Heart left ventricle (tissue), 16 donors: ENCODE measurements around the gene TEX2. TPM values are rescaled to one million over a fixed set of nuclear protein-coding genes. Genes with fewer than 3 reads are reported as not detected.
A peak's percentile ranks its signal among the peaks of the same experiment; 100 is the strongest.

Experiments used
- ATAC-seq, 4 donors: fragments of 200-7000 bp; cut with Tn5 transposase; one replicate each; pipeline ENCODE4 v1.9.1; 2020 to 2022; ENCODE audit warnings: moderate library complexity in 4 of 4, mild to moderate bottlenecking in 3 of 4, moderate number of reproducible peaks in 1 of 4
- DNase-seq, 5 donors: peaks; one replicate each; pipeline ENCODE4 v3.0.0-alpha.2; 2020
- H3K27ac ChIP-seq, 12 donors: fragments of 200-600 bp; sonication (generic) in 4 of 12; one replicate each; pipeline versions ENCODE4 v1.5.0 to v1.8.0; 2016 to 2022; ENCODE audit warnings: mild to moderate bottlenecking in 2 of 12
- H3K27me3 ChIP-seq, 9 donors: fragments of 200-600 bp; sonication (generic) in 2 of 9; one replicate each; pipeline versions ENCODE4 v1.5.1 to v1.8.0; 2016 to 2022; ENCODE audit warnings: mild to moderate bottlenecking in 3 of 9
- H3K36me3 ChIP-seq, 9 donors: fragments of 200-600 bp; sonication (generic) in 2 of 9; one replicate each; pipeline versions ENCODE4 v1.5.0 to v1.8.0; 2018 to 2022; ENCODE audit warnings: mild to moderate bottlenecking in 2 of 9
- H3K4me1 ChIP-seq, 12 donors: fragments of 200-600 bp; sonication (generic) in 4 of 12; one replicate each; pipeline versions ENCODE4 v1.5.0 to v1.8.0; 2016 to 2022; ENCODE audit warnings: mild to moderate bottlenecking in 3 of 12
- H3K4me3 ChIP-seq, 12 donors: fragments of 200-600 bp; sonication (generic) in 4 of 12; one replicate each; pipeline versions ENCODE4 v1.5.0 to v1.8.0; 2017 to 2022; ENCODE audit warnings: mild to moderate bottlenecking in 9 of 12, moderate library complexity in 4 of 12
- H3K9me3 ChIP-seq, 12 donors: fragments of 200-600 bp; sonication (generic) in 4 of 12; one replicate each; pipeline versions ENCODE4 v1.5.0 to v1.8.0; 2016 to 2022; ENCODE audit warnings: mild to moderate bottlenecking in 1 of 12
- POLR2A ChIP-seq, 2 donors: fragments of 450-650 bp; IDR thresholded peaks; one replicate each; pipeline ENCODE4 v1.6.1; 2017; ENCODE audit warnings: antibody characterized with exemption in 2 of 2, mild to moderate bottlenecking in 2 of 2, moderate library complexity in 2 of 2
- WGBS, 4 donors: extraction: QIAGEN DNeasy Blood & Tissue Kit in 2 of 4; methylation state at CpG; one replicate each; pipeline versions ENCODE4 v1.1.5 to v1.1.7; 2013 to 2018; 5-methylcytosine and 5-hydroxymethylcytosine counted together
- intact Hi-C, 10 donors: fragments of 100-400 bp; cut with DNase I; formaldehyde crosslinking; loops; one replicate each; pipeline versions ENCODE4 v1.11.1 to v1.14.2; 2022
- polyA plus RNA-seq, 2 donors: library from polyadenylated mRNA; stranded (reverse); fragments of 200-250 nt; gene quantifications; one replicate each; pipeline ENCODE4 v1.2.3, GENCODE V29; 2013
- total RNA-seq, 9 donors: library from RNA; depleted of rRNA in 2 of 9; stranded (reverse); fragments of >200 nt in 2 of 9; fragmentation: NEBNext Ultra II Directional in 3 of 9; extraction: Animal tissue kit (Norgen Biotek cat#: 25700) in 3 of 9; gene quantifications; one replicate each; pipeline versions ENCODE4 v1.1.0 to v1.2.4, GENCODE V29; 2016 to 2023
- TF ChIP-seq, protein P1 (sequence below), 12 donors: fragments of 200-600 bp; sonication (generic) in 4 of 12; IDR thresholded peaks; one replicate each; pipeline versions ENCODE4 v1.5.0 to v1.8.0; 2018 to 2022; ENCODE audit warnings: antibody characterized with exemption in 12 of 12, mild to moderate bottlenecking in 5 of 12
- donor health status: ischemic (EF 13 %, LVEDD 7.1; RV severe dilation, severe dysfunction).
- donor health status: healthy with polysubstance abuse.
- donor health status: DM: no; HTN: yes; CAD: no.
- donor health status: DM: no; HTN: no; CAD: no.
- donor health status: ischemic (EF 25% LVEDD 6.9; RV normal size, moderate dysfunction).
- donor health status: ischemic (EF 25% LVEDD 5.7; RV mildly dilated, moderate dysfunction).
- donor health status: healthy.
- donor health status: DM: yes; HTN: yes; CAD: no.
- donor health status: ischemic (EF 35%, LVEDD 5.7; RV mildly dilated, moderate dysfunction).
- donor health status: nonischemic (EF 11% LVEDD 7.7; RV severe dilation, severe dysfunction).
- donor health status: DM: yes; HTN: yes; CAD: no.
- donor health status: PGD.
- donor health status: ischemic (EF 29% LVEDD 5.4; RV normal size, mild dysfunction).
- donor health status: nonischemic (EF 23%, LVEDD 6.1; RV moderate dilation, normal function).

TEX2 gene
- total and polyA plus RNA-seq, 11 donors: 16.8 to 55.8 (median 50.5) TPM

- TF ChIP-seq POLR2A (IDR thresholded peaks at IDR 0.05): no peak
- TF ChIP-seq, protein P1, sequence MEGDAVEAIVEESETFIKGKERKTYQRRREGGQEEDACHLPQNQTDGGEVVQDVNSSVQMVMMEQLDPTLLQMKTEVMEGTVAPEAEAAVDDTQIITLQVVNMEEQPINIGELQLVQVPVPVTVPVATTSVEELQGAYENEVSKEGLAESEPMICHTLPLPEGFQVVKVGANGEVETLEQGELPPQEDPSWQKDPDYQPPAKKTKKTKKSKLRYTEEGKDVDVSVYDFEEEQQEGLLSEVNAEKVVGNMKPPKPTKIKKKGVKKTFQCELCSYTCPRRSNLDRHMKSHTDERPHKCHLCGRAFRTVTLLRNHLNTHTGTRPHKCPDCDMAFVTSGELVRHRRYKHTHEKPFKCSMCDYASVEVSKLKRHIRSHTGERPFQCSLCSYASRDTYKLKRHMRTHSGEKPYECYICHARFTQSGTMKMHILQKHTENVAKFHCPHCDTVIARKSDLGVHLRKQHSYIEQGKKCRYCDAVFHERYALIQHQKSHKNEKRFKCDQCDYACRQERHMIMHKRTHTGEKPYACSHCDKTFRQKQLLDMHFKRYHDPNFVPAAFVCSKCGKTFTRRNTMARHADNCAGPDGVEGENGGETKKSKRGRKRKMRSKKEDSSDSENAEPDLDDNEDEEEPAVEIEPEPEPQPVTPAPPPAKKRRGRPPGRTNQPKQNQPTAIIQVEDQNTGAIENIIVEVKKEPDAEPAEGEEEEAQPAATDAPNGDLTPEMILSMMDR (IDR thresholded peaks at IDR 0.05): no peak
- peaks cover 0 to 5% (median 0%) of the 10 kb centered on the region in 12 donors for H3K4me1 ChIP-seq
- ATAC-seq: no peak
- no peaks in the 10 kb centered on the region for H3K36me3 ChIP-seq
- peaks cover 0 to 9% (median 0%) of the 10 kb centered on the region in 12 donors for H3K9me3 ChIP-seq
- intact Hi-C loops: loop anchor here in 1 of 10 donors (10.0 kb wide), 1 partner anchor 246 kb away; the partner anchor contains the start of gene ICAM2
- H3K27ac ChIP-seq: no peak overlapping the region
- 74 to 77% (median 76%) methylated on average over 6 of the region's 6 CpGs for WGBS, 4 donors
- no peak overlapping the region for H3K4me3 ChIP-seq
- no peak for DNase-seq
- no peaks in the 10 kb centered on the region for H3K27me3 ChIP-seq
These were observed 7.8 kb upstream of the TEX2 start for GRCh38 chr17:64270885-64271284.

DNA sequence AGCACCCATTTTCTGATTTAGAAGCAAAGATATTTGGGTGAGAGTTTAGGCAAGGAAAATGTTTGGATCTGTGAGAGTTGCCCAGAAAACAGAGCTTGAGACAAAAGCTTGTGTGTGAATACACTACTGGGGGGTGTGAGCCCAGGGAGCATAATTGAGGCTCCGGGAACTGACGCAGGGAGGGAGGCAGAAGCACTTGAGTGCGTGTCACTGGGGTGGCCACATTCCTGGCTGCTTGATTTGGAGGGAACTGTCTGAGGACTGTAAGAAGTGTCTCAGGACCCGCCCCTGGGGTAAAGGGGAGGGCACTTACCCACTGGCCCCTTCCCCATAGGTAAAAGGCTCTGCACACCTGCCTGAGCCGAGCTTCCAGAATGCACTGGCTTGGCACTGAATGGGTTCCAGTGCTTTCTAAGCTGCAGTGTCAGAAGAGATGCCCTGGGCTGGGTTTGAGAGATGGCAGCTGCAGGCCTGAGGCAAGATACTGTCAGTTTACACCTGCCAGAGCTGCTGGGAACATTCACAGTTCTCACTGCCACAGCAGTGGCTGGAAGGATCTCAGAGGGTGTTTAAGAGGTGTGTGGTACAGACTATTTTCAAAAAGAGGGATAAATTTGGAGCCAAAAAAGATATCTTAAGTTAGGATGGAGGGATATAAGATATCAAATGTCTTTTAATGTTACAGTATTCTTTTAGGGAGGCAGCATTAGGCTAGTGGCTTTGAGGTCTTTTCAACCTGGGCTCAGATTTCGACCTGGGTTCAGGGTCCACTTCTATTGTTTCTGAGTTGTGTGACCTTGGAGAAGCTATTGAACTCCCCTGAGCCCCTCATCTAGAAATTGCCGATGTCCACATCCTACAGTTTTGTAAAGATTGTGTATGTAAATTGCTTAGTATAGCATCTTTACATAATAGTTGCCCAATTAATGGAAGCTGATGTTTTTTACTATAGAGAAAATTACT lies 6.9 kb upstream of the TEX2 start:
- DNase-seq (no peak), ATAC-seq (no peak)
- TF ChIP-seq POLR2A (IDR thresholded peaks at IDR 0.05): no peak
- TF ChIP-seq, protein P1 (IDR thresholded peaks at IDR 0.05): no peak
- Histone ChIP-seq H3K36me3 (no peaks in the 10 kb centered on the region), H3K27ac (no peak overlapping the region), H3K27me3 (no peaks in the 10 kb centered on the region), H3K4me1 (peaks cover 0 to 5% (median 0%) of the 10 kb centered on the region in 12 donors), H3K9me3 (peaks cover 0 to 9% (median 0%) of the 10 kb centered on the region in 12 donors), H3K4me3 (no peak overlapping the region)
- WGBS, 4 donors: 74 to 87% (median 76%) methylated on average over 6 to 7 of the region's 7 CpGs
- intact Hi-C loops: loop anchor here in 1 of 10 donors (10.0 kb wide), 1 partner anchor 245 kb away; the partner anchor contains the start of gene ICAM2

DNA sequence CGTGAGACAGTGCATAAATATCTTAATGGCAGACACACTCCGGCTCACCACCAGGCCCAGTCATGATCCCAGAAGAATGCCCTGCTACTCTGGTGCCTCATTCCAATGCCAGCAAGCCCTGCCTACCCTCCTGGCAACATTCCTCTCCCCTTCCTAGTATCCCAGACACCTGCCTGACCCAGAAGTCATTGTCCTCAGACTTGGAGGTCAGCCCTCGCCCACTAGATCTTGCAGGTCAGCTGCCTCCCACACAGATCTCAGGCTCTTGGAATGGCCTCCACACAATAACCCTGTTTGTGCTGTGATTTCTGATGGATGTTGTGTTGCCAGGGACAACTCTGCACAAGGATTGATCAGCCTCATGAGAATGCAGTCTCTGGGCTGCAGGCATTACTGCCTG lies 1.8 kb upstream of the TEX2 start:
- H3K4me3 ChIP-seq: no peak overlapping the region
- H3K9me3 ChIP-seq: no peaks in the 10 kb centered on the region
- no peaks in the 10 kb centered on the region for H3K36me3 ChIP-seq
- DNase-seq (no peak), ATAC-seq (no peak)
- H3K4me1 ChIP-seq: peaks cover 4 to 39% (median 26%) of the 10 kb centered on the region in 12 donors
- peak overlapping the region in 1 of 12 donors; percentile 12 for H3K27ac ChIP-seq
- 37 to 61% (median 46%) methylated on average over 3 of the region's 3 CpGs for WGBS, 4 donors
- TF ChIP-seq, protein P1 (IDR thresholded peaks at IDR 0.05): no peak
- TF ChIP-seq POLR2A (IDR thresholded peaks at IDR 0.05): no peak
- no peaks in the 10 kb centered on the region for H3K27me3 ChIP-seq
- intact Hi-C loops: loop anchor here in 7 of 10 donors (5.0 kb wide), 3 partner anchors 48 to 118 kb away; no protein-coding TSS in a partner anchor
